Measurements from ENCODE around the gene PAGE1.
A peak's percentile ranks its signal among the peaks of the same experiment; 100 is the strongest.
"Not testable (repeated sequence)": the region's sequence is repeated elsewhere in the genome, so short reads cannot be mapped to it uniquely, and the experiment has no call there.

PAGE1 gene, protein sequence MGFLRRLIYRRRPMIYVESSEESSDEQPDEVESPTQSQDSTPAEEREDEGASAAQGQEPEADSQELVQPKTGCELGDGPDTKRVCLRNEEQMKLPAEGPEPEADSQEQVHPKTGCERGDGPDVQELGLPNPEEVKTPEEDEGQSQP

DNA sequence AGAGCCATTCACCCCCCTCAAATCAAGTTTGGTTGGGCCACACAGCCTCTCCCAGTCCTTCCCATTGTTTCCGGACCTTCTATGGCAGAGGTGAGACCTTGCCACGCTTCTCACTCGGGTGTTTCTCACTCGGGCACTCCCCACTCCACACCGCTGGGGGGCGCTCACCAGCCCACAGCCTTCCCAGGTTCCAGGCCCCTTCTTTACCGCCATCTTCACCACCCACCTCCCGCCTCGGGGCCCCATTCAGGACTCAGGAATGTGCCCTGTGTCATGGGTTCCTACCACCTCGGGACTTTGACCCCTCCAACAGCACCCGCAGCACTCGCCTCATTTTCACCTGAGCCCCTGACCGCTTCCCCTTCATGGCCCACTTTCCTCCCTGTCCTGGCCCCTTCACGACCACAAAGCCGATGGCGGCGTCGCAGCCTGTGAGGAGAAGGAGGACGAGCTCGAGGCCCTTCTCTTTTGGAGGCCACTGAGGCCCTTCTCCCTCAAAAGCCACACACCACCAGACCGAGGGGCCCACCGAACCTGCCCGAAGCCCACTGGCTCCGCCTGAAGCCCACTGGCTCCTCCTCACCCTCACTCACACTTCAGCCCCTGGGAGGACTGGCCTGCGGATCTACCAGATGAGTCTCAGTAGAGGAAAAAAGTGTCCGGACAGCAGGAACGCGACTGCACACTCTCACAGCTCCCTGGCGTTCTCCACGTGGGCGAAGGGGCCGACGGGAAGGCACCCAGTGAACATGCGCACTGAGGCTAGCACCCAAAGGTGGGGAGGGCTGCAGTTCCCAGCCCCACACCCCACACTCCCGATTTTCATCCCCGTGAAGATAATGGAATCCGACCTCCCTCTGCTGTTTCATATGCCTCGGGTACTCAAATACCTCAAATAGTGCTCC lies at the start of gene PAGE1:
TSS of gene PAGE1 (minus strand) at position 709 of the 905 bp plus-strand sequence. CDS start 1,214 bp downstream, outside the sequence.
- DNase-seq (ENCODE audit: low spot score), result no peak

DNA sequence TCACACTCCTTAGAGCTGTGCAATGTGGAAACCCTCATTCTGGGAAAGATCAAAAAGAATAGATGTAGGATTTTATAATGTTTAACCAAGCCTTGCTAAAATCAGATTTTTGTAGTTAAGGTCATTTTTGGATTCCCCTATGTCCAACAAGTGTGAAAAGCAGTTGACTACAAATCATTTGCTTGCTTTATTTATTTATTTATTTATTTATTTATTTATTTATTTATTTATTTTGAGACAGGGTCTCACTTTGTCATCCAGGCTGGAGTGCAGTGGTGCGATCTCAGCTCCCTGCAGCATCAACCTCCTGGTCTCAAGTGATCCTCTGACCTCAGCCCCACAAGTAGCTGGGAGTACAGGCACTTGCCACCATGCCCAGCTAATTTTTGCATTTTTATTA lies 45.7 kb upstream of the PAGE1 start:
- not testable (repeated sequence) for DNase-seq (ENCODE audit: low spot score)

DNA sequence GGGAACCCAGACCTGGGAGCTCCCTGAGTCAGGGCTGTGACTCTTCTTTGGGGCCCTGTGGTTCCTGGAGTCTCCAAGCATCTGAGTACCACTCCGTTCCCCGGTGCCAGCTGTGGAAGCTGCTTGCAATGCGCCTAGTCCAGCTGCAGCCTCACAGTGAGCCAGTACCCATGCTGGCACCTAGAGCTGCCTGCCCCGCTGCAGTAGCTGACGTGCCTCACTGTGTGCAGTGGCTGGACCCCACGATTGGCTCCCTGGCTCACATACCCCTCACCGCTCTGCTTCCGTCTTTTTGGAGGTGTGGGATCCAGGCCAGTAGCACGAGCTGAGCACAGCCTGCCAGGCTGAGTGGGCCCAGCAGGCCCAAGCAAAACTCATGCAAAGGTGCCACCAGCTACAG lies 32.1 kb upstream of the PAGE1 start:
- no peak for DNase-seq (ENCODE audit: low spot score)

DNA sequence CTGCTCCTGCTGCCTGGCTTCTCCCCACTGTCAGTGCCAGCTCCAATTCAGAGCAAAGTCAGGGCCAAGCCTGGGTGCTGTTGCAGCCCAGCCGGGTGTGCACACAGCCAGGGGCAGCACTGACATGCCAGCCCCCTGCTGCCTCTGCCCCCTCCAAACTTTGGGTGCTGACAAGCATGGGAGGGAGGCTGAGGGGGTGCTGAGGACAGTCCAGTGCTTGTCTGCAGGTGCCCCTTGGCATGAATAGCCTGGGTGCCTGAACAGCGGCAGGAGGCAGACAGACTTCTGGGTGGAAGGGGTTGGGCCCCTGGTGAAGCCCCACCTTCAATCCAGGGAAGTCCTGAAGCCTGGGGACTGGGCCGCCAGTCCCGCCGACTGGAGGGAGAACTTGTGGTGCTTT lies 31.2 kb upstream of the PAGE1 start:
- DNase-seq (ENCODE audit: low spot score), result no peak

DNA sequence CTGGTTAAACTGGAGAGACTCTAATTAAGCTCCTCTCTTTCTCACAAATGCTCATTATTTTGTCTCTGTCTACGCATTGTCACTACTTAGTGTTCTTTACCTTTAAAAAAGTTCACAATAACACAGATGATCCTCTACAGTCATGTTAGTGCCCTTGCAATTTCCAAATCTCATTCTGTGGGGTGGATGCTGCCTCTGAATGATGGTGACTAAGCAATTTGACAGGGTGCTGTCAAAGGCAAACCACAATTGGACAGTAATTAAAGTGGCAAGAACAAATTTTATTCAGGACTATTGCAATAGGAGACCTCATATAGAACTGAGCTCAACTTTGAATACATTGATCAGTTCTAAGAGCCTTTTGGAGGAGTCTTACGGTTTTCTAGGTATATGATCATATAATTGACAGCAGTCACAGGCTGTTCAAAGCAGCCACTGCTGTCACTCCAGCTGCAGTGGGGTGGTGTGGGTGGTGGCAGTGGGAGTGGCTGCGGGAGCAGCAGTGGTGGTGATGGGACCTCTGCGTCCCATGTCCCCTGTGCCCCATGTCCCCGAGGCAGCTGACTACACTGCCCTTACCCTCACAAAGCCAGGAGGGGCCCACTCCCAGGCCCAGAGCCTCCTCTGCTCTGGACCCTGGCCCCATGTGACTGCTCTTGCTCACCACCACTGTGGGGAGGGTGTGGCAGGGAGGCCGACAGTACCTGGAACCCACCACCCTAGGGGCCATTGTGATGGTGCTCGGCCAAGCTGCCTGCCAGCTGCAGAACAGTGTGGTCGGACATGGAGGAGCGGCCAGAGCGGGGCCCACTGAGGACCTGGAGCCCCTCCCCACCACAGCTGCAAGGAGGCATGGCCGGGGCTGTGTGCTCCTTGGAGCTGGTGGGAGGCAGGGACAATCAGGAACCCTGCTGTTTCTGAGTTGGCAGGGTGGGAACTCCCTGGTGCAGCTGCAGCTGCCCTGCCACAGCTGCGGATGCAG lies 30.4 kb upstream of the PAGE1 start:
- DNase-seq (ENCODE audit: low spot score), result no peak

DNA sequence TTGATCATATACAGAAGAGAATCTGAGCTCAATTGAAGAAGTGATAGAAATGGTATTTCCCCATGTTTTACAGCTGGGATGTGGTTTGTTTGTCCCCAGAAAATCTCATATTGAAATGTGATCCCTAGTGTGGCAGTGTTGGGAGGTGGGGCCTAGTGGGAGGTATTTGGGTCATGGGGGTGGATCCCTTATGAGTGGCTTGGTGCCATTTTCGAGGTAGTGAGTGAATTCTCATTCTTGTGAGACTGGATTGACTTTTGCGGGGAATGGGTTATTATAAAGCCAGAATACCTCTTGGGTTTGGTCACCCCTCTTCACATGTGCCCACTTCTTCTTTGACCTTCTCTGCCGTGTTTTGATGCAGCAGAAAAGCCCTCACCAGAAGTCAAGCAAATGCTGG lies 29.6 kb upstream of the PAGE1 start:
- DNase-seq (ENCODE audit: low spot score), result no peak

DNA sequence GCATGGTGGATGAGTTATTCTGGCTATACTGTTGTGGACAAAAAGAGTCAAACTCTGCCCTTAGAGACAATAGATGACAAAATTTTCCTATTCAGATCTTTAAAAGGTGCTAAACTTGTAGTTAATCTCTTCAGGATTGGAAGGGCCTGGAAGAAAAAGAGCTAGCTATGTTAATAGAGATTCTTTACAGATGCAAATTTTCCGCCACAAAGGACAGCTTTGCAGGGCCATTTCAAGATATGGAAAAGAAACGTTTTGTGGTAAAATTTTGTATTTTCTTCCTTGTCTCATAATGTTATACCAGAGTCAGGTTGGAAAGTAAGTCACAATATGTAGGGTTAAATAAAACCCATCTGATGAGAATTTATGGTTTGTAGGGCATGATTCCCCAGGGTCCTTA lies 24.3 kb upstream of the PAGE1 start:
- not testable (repeated sequence) for DNase-seq (ENCODE audit: low spot score)

DNA sequence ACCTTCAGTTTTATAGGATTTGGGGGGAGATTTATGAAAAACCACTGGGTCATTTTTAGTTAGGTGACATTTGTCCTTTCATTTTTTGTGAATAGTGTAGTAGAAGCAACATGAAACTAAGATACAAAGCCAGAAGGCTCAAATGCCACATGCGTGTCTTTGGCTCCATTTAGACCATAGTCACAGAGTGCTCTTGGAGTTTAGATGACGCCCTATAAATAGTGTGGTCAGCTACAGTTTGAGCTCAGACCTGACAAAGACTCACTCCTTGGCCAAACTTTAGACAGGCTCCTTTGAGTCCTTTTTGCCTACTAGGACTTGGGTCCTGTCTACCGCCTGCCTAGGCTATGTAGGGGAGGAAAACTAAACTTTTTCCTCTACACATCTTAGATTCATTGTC lies 16.8 kb upstream of the PAGE1 start:
- no peak for DNase-seq (ENCODE audit: low spot score)

DNA sequence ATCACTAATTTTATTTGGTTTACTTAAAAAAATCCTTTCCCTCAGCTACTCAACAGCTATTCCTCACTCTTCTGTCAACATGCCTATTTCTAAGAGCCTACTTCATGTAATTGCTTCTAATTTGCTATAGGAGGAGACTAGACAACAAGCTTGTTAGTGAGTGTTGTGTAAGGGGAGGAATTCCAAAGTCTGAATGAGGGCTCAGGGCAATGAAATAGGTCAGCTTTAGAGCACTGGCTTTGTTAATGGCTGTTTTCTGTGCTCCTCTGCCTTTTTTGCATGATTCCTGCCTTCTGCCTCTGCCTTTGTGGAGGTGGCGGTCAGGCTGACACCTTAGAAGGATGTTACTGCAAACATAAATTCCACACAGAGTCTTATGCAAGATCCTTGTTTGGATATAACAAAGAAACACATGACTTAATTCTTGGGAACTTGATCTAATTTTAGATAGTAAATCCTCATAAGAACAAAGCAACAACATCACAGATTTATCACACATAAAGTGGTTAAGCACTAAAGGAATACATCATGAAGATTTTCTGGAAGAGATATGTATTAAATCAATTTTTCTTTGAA lies 15.0 kb upstream of the PAGE1 start:
- DNase-seq (ENCODE audit: low spot score), result peak; percentile 12

DNA sequence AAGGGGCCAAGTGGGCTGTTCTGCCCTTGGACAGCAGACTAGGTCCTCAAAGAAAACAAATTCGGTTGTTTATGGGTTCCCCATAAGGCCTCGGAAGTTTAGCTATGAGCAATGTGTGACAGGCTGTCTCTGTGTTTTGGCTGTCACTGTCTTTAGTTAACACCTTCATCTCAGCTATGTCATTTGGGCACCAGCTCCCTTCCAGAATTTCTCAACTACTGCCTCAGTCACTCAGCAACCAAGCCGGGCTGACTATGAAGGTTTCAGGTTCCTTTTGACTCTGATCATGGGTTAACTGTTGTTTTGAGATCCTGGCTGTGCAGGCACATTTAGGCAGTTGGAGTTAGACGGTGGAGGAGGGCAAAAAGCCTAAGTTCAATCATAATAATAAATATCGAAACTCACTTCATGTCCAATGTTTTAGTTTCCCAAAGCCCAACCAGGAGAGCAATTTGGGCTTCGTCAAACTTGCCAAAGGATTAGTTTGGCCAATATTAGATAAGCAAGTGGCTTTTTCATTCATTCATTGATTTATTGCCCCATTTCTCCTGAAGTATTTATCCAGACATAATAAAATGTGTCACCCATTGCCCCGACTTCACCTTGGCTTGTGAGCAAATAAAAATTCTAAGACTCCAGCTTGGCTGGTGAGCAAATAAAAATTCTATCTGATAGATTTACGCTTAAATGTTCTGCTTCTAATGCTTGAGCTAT lies 9.1 kb upstream of the PAGE1 start:
- no peak for DNase-seq (ENCODE audit: low spot score)

DNA sequence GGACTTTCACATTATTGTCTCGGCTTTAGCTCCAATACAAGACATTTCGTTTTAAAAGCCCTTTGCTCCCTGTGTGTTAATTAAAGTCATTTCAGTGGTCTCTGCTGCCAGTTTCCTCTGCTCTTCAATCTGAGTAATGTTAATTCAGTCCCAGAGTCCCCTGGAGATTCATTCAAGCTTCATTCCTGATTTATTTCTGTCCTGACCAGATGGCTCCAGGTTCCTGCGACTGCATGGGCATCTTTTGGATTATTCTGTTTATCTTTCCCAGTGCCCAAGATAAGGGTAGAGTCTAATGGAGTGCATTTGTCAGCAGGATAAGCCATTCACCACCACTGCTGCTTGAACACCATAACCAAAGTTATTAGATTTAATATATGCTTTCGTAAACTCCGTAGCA lies 6.1 kb upstream of the PAGE1 start:
- DNase-seq (ENCODE audit: low spot score), result no peak

DNA sequence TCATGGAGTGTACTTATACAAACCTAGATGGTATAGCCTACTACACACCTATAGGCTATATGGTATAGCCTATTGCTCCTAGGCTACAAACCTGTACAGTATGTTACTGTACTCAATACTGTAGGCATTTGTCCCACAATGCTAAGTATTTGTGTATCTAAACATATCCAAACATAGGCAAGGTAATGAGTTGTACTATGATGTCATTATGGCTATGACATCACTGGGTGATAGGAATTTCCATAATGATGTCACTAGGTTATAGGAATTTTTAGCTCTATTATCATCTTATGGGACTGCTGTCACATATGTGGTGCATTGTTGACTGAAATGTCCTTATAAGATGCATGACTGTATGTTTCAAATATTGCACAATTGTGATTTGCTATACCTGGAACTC lies 5.5 kb upstream of the PAGE1 start:
- DNase-seq (ENCODE audit: low spot score), result no peak

DNA sequence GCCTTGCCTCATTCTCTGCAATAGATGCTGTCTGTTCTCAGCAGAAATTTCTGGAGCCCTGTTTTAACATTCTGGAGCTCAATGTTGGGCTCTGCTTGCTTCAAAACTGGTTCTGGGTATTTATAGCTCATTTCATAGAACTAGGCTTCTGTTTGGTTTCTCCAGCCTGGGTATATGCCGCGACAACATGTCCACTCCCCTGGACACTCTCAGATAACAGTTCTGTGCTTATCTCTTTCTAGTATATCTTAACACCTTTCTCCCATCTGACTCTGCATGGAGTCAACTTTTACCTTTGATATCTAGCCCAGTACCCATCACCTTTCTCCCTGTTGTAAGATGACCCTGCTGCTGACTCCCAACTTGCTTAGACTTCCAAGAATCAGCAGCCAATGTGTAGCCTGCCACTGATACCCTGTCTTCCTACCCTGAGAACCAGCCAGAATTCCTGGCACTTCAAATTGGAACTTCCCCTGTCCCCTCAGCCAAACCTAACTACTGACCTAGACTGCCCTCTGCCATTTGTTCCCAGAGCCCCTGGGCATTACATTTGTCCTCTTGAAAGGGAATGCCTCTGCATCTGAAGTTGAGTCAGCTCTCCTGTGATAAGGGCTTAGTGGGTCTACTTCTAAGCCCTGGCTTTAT lies 20.6 kb downstream of the PAGE1 start:
- no peak for DNase-seq (ENCODE audit: low spot score)

DNA sequence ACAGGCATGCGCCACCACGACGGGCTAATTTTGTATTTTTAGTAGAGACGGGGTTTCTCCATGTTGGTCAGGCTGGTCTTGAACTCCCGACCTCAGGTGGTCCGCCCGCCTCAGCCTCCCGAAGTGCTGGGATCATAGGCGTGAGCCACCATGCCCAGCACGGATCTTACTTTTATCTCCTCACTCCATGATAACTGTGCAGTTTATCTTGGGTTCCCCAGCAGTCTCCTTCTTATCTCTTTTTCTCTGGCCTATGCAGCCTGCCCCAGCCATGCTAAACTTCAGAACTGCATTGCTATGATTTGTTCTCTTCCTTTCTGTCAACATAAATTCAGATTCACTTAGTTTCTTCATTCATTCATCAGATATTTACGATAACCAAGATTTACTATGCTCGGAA lies 22.4 kb downstream of the PAGE1 start:
- no peak for DNase-seq (ENCODE audit: low spot score)

DNA sequence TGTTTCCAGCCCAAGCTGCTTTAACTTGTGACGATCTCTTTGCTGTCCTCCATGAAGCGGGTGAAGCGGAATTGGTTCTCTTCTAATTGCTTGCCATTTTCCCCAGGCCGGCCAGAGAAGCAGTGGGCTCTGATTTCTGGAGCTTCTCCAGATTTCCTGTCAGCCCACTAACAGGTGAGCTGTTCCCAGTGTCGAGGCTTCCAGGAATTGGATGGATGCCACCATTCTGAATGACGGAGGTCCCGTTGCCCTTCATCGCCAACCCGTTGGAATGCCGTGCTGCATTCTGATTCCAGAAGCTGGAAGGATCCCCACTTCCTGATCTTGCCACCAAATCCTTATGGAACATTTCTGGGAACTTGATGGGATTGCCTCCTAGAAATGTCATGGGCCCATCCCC lies 31.0 kb downstream of the PAGE1 start:
- no peak for DNase-seq (ENCODE audit: low spot score)

DNA sequence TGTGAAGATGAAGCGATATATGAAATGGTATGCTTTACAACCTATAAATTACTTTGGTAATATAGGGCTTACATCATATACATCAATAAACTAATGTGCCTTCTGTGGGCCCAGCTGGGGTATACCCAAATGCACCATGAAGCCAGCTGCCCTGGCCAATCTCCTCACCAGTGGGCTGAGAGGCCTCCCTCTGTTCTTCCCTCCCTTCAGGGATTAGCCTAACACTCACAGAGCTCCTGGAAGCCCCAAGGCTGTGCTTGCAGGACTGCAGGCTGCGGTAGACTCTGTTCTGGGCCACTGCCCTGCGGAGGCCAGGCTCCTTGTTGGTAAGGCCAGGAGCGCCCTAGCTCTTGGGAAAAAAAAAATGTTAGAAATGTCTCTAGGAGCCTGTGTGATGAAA lies 33.9 kb downstream of the PAGE1 start:
- DNase-seq (ENCODE audit: low spot score), result no peak

DNA sequence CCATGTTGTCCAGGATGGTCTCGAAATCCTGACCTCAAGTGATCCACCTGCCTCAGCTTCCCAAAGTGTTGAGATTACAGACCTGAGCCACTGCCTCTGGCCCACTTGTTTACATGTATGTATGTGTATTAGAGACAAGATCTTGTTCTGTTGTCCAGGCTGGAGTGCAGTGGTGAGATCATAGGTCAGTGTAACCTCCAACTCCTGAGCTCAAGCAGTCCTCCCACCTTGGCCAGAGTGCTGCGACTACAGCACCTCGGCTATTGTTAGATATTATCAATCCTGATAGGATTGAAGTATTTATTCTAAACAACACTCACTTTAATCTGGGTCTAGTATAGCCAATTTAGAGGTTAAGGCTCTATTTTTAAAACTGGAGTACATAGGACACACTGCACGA lies 36.0 kb downstream of the PAGE1 start:
- no peak for DNase-seq (ENCODE audit: low spot score)

DNA sequence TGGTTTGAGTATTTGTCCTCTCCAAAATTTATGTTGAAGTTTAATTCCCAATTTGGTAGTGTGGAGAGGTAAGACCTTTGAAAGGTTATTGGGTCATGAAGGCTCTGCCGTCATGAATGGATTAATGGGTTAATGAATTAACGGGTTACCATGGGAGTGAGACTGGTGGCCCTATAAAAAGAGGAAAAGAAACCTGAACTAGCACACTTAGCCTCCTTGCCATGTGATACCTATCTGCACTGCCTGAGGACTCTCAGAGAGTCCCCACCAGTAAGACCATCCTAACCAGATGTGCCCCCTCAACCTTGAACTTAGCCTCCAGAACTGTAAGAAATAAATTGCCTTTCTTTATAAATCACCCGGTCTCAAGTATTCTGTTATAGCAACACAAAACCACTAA lies 39.3 kb downstream of the PAGE1 start:
- no peak for DNase-seq (ENCODE audit: low spot score)

DNA sequence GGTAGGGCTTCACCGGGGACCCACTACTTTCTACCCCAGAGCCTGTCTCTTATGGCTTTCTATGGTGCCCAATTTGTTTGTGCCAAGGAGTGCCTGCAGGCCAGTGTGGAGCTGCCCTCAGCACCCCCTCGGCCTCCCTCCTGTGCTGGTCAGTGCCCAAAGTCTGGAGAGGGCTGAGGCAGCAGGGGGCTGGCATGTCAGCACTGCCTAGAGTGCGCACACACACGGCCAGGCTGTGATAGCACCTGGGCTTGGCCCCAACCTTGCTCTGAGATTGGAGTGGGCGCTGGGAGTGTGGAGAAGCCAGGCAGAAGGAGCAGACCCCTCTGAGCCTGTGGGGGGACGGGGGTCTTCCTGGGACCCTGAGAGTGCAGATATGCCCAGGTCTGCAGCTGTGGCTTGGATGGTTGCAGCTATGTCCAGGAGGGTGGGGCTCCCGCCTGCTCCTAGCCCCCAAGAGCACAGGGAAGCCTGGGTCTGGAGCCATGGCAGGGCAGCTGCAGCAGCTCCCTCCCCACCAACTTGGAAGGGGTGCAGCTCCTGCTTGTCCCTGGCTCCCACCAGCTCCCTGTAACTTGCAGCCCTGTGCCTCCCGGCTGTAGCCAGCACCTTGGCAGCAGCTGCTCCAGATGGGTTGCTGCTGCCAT lies 50.7 kb downstream of the PAGE1 start:
- DNase-seq (ENCODE audit: low spot score), result no peak
